ENCODE data around the gene CZIB. TPM values are rescaled to one million over a fixed set of nuclear protein-coding genes. Genes with fewer than 3 reads are reported as not detected.
A peak's percentile ranks its signal among the peaks of the same experiment; 100 is the strongest.

Gene CZIB
- polyA plus RNA-seq, 3 donors = 55.3 to 62.2 (median 58.2) TPM

DNA sequence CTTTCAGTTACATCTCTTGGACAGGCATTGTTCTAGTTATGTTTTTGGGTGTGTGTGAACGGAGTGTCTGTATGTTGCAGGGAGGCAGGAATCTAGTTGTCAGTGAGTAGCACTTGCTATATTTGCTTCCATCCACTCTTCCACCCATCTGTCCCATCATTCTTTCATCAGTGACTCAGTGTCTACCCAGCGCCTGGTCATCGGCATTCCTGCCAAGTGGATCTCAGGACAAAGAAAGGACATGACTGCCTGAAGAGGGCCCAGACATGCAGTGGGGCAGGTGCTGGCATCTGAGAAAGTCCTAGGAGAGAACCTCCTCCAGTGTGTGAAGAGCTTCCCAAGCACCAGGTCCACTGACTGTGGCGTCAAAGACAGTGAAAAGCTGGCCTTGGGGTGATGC lies 45.1 kb upstream of the CZIB start:
- no peak overlapping the region for H3K4me3 Mint-ChIP-seq
- no peaks in the 10 kb centered on the region for H3K79me2 ChIP-seq (ENCODE audit: insufficient read depth, low read length)
- no peak overlapping the region for H3K4me2 ChIP-seq (replicated peaks; ENCODE audit: extremely low read depth, low read length, poor library complexity, severe bottlenecking)
- no peaks in the 10 kb centered on the region for H3K9me3 ChIP-seq (replicated peaks in 1 of 2; ENCODE audit: control insufficient read depth in 1 of 2, insufficient read depth in 1 of 2, low read length in 2 of 2)
- H3K4me1 ChIP-seq (ENCODE audit: control insufficient read depth in 1 of 2, insufficient read depth in 2 of 2, low read length in 2 of 2) = no peaks in the 10 kb centered on the region
- H2AFZ ChIP-seq (ENCODE audit: insufficient read depth, low read depth, low read length, poor library complexity, severe bottlenecking) = no peak overlapping the region
- H3K27me3 Mint-ChIP-seq (ENCODE audit: low read depth in 3 of 3) = no peaks in the 10 kb centered on the region
- H3K4me3 ChIP-seq (replicated peaks in 1 of 3; ENCODE audit: low read depth in 2 of 3, low read length in 3 of 3) = no peak overlapping the region
- H3K9ac ChIP-seq (ENCODE audit: insufficient read depth, low read length, poor library complexity, severe bottlenecking) = no peak overlapping the region
- H3K27ac Mint-ChIP-seq = peak overlapping the region in 1 of 7 donors; percentile 17
- H4K20me1 ChIP-seq (ENCODE audit: insufficient read depth, low read length) = no peaks in the 10 kb centered on the region
- DNase-seq = no peak
- intact Hi-C loops (cut with micrococcal nuclease) = no loop called here
- H3K4me1 Mint-ChIP-seq = no peaks in the 10 kb centered on the region
- H3K9me3 Mint-ChIP-seq = no peaks in the 10 kb centered on the region
- peaks cover 83 to 89% of the 10 kb centered on the region in 2 donors for H3K36me3 Mint-ChIP-seq
- H3K27me3 ChIP-seq (ENCODE audit: control insufficient read depth in 2 of 2, insufficient read depth in 2 of 2, low read length in 2 of 2) = no peaks in the 10 kb centered on the region
- H3K36me3 ChIP-seq (replicated peaks in 1 of 2; ENCODE audit: control insufficient read depth in 1 of 2, insufficient read depth in 2 of 2, low read length in 2 of 2) = peaks cover 77 to 90% of the 10 kb centered on the region in 2 donors
- H3K27ac ChIP-seq (ENCODE audit: low read depth in 1 of 2, low read length in 2 of 2) = no peak overlapping the region
- TF ChIP-seq, protein P1, sequence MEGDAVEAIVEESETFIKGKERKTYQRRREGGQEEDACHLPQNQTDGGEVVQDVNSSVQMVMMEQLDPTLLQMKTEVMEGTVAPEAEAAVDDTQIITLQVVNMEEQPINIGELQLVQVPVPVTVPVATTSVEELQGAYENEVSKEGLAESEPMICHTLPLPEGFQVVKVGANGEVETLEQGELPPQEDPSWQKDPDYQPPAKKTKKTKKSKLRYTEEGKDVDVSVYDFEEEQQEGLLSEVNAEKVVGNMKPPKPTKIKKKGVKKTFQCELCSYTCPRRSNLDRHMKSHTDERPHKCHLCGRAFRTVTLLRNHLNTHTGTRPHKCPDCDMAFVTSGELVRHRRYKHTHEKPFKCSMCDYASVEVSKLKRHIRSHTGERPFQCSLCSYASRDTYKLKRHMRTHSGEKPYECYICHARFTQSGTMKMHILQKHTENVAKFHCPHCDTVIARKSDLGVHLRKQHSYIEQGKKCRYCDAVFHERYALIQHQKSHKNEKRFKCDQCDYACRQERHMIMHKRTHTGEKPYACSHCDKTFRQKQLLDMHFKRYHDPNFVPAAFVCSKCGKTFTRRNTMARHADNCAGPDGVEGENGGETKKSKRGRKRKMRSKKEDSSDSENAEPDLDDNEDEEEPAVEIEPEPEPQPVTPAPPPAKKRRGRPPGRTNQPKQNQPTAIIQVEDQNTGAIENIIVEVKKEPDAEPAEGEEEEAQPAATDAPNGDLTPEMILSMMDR (IDR thresholded peaks at IDR 0.05) = no peak
- WGBS (ENCODE audit: insufficient coverage) = 93% methylated on average over 3 of the region's 4 CpGs

DNA sequence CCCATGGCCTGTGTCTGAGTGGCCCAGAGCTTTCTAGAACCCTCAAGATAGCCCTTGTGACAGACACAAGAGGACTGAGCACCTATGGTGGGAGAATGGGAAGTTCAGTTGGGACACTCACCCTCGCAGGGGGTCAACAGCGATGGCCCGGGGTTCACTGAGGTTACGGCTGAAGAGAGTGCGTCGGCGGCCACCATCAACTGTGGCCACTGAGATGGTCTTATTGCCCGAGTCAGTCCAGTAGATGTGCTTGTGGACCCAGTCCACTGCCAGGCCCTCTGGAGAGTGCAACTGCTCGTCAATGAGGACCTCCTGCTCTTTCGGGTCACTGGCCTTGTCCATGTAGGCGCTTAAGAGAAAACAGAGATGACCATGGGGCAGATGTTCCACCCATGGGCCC lies 43.6 kb upstream of the CZIB start:
- peak overlapping the region in 1 of 7 donors; percentile 28 for H3K27ac Mint-ChIP-seq
- no peaks in the 10 kb centered on the region for H3K9me3 ChIP-seq (replicated peaks in 1 of 2; ENCODE audit: control insufficient read depth in 1 of 2, insufficient read depth in 1 of 2, low read length in 2 of 2)
- intact Hi-C loops (cut with micrococcal nuclease) = no loop called here
- TF ChIP-seq, protein P1 (IDR thresholded peaks at IDR 0.05) = no peak
- H3K9me3 Mint-ChIP-seq = no peaks in the 10 kb centered on the region
- no peaks in the 10 kb centered on the region for H3K4me1 ChIP-seq (ENCODE audit: control insufficient read depth in 1 of 2, insufficient read depth in 2 of 2, low read length in 2 of 2)
- H4K20me1 ChIP-seq (ENCODE audit: insufficient read depth, low read length) = no peaks in the 10 kb centered on the region
- no peak overlapping the region for H3K4me2 ChIP-seq (replicated peaks; ENCODE audit: extremely low read depth, low read length, poor library complexity, severe bottlenecking)
- H3K27me3 Mint-ChIP-seq (ENCODE audit: low read depth in 3 of 3) = no peaks in the 10 kb centered on the region
- no peak overlapping the region for H3K4me3 Mint-ChIP-seq
- H3K4me1 Mint-ChIP-seq = no peaks in the 10 kb centered on the region
- H3K9ac ChIP-seq (ENCODE audit: insufficient read depth, low read length, poor library complexity, severe bottlenecking) = no peak overlapping the region
- H3K4me3 ChIP-seq (replicated peaks in 1 of 3; ENCODE audit: low read depth in 2 of 3, low read length in 3 of 3) = no peak overlapping the region
- H2AFZ ChIP-seq (ENCODE audit: insufficient read depth, low read depth, low read length, poor library complexity, severe bottlenecking) = no peak overlapping the region
- no peaks in the 10 kb centered on the region for H3K27me3 ChIP-seq (ENCODE audit: control insufficient read depth in 2 of 2, insufficient read depth in 2 of 2, low read length in 2 of 2)
- H3K36me3 ChIP-seq (replicated peaks in 1 of 2; ENCODE audit: control insufficient read depth in 1 of 2, insufficient read depth in 2 of 2, low read length in 2 of 2) = peaks cover 81 to 95% of the 10 kb centered on the region in 2 donors
- H3K27ac ChIP-seq (ENCODE audit: low read depth in 1 of 2, low read length in 2 of 2) = no peak overlapping the region
- WGBS (ENCODE audit: insufficient coverage) = 97% methylated on average over 11 of the region's 11 CpGs
- DNase-seq = no peak
- peaks cover 90 to 92% of the 10 kb centered on the region in 2 donors for H3K36me3 Mint-ChIP-seq
- H3K79me2 ChIP-seq (ENCODE audit: insufficient read depth, low read length) = no peaks in the 10 kb centered on the region

Measured in CD14-positive monocyte (primary cell).